Kidney tubule cell (primary cell): ENCODE measurements around the gene MAD1L1.
A peak's percentile ranks its signal among the peaks of the same experiment; 100 is the strongest.

Experiments used
- DNase-seq: peaks from one replicate; pipeline ENCODE4 v3.0.0-alpha.2; 2018; ENCODE audit warnings: low spot score

Gene MAD1L1

DNA sequence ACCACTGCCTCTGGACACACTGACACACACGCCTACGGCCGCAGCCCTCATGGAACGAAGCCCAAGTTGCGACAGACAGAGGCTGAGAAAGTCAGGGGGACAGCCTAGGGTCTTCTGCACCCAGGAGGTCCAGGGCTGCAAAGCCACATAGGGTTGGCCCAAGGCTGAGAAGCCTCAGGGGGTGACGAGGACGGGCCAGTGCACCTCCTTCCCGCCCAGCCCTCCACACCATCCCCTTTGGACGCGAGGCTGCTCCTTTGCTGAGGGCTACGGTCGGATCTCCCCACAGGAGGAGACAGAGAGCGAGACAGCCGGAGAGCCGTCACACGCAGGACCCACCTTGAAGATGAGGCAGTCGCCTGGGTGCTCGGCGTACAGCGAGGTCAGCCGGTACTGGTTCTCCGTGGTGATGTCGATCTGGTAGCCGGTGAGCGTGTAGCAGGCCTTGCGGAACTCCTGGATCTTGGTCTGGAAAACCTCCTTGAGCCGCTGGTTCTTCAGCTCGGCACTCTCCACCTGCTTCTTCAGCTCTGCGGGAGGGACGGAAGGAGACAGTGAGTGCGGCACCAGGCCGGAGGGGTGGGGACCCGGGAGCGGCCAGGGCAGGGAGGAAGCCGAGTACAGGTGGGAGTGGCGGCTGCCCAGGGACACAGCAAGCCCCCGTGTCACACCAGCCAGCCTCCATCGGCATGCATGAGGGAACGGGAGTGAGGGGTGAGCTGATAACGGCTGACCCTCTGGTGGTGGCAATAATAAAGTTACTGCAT lies 334.7 kb downstream of the MAD1L1 start:
- DNase-seq, result no peak

DNA sequence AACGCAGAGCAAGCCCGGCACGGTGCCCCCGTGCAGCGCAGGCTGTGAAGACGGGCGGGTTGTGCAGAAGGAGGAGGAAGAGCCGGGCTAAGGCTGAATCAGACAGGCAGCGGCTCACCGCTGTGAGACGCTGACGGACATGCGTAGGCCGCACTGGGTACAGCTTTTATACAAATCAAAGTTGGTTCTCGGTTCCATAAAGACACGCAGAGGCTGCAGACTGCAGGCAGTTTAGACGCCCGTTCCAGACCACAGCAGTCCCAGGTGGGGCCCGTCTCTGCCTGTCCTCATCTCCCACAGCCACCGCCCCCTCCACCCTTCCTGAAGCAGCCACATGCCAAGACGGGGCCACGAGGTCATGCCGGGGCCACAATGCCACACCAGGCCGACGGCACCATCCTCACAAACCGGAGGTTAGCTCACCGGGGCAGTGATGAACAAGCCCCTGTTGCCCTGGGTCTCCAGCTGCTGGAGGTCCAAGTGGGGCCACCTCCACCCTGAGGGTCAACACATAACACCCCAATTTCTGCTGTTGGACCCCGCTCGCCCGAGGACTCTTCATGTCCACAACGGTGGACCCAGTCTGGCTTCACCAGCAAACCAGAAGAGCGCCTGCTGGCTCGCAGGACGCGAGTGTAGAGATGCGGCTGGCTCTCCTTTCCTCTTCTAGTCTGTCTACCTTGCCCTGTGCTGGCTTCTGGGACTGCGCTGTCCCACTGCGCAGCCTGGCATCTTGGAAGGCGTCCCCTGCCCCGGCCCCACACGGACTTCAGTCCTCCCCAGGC lies 335.5 kb downstream of the MAD1L1 start:
- no peak for DNase-seq

- no peak for DNase-seq
Observed at GRCh38 chr7:1895664-1896515, 336.9 kb downstream of the MAD1L1 start.

GRCh38 chr7:1894906-1895663 lies 337.7 kb downstream of the MAD1L1 start:
- no peak for DNase-seq

GRCh38 chr7:1894313-1894900 lies 338.3 kb downstream of the MAD1L1 start:
- no peak for DNase-seq

GRCh38 chr7:1893451-1893850 lies 339.3 kb downstream of the MAD1L1 start:
- DNase-seq, result no peak

DNA sequence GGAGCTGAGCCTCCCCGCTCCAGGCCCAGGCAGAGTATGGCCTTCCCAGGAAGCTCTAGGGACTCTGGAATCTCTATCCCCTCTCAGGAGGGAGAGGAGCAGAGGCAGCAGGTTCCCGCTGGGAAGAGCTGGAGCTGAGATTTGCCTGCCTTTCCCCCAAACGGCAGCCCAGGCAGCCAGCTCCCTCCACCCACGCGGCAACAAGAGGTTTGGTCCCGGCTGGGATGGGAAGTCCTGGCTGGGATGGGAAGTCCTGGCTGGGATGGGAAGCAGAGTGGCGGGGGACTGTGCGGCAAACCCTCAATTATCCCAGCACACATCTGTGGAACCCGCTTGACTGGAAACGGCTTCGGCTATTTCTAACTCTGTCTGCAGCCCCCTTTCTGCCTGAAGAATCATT lies 339.7 kb downstream of the MAD1L1 start:
- DNase-seq, result no peak

DNA sequence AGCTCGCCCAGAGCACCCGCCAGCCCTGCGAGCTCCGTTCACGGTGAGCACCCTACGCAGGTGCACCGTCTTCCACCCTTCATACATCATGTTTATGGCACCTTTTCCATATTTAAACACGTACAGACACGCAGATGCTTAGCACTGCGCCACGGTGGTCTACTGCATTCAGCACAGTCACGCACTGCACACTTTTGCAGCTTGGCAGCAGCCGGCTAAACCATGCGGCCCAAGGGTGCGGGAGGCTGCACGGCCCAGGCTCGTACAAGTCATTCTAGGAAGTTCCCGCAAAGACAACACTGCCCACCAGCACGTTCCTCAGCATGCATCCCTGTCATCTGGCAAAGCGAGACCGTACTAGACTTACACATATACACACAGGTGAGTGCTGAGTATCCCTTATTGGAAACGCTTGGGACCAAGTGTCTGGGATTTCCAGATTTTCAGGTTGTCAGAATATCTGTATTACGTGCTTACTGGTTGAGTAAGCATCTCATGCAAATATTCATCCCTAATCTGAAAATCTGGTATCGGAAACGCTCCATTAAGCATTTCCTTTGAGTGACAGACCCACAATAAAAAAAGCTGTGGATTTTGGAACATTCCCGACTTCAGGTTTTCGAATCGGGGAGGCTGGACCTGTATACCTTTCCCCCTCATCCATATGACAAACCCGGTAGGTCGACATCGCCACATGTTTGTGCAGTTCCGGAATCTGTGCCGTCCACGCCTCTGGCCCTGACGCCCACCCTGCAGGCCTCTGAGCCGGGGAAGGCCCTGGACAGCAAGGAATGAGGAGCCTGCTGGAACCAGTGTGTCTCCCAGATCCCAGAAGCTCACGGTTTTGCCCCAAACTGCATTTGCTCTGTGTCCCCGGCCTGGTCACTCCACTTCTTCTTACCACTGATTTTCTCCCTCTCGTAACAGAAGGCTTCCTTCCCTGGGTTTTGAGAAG lies 340.5 kb downstream of the MAD1L1 start:
- no peak for DNase-seq

DNA sequence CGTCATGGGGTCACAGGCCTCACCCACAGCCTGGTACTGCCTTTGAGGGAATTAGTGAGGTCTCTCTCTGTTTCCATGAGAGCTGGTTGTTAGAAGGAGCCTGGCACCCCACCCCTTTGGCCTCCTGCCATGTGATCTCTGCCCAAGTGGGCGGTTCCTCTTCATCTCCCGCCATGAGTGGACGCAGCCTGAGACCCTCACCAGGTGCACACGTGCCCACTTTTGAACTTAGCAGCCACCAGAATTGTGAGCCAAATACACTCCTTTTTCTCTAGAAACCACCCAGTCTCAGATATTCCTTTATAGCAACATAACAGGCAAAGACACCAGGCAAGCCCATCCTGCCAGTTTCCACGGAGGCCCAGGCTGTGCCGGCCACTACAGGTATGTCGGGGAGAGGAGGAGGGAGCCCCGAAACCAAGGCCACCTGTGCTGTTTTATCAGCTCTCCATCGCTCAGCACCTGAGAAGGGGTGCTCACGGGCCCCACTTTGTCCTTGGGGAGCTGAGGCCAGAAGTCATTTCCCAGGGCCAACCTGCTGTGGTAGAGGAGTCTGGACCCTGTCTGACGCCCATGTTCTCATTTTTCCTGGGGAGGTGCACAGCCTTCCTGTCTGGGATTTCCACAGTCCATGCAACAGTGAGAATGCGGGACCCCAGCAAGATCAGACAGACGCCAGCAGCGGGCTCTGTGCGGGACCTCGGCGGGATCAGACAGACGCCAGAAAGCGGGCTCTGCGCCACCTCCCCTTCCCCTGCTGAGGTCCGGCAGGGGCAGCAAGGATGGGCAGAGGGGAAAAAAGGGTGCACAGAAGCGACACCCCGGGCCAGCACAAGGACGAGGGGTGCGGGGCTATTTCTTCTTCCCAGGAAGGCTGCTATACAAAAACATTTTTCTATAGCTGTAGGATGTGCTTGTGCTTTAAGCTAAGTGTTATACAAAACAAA lies 342.2 kb downstream of the MAD1L1 start:
- DNase-seq, result no peak

- DNase-seq, result no peak
Observed at GRCh38 chr7:1889556-1890181, 343.1 kb downstream of the MAD1L1 start.

DNA sequence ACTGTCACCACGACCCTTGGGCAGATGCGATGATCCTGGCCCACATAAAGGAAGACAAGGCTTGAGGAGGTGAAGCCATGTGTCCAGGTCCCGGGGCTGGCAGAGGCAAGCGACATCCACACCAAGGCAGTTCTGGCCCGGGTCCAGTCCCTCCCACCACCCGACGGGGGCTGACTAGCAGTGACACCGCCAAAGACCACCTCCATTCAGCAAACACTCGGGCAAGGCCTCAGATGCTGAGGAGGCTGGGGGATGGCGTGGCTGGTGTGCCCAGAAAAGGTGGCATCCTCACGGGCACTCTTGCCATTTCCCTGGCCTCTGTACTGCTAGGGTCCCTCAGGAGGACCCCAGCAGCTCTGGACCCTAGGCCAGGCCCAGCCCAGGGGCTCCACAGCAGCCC lies 343.7 kb downstream of the MAD1L1 start:
- DNase-seq, result no peak

DNA sequence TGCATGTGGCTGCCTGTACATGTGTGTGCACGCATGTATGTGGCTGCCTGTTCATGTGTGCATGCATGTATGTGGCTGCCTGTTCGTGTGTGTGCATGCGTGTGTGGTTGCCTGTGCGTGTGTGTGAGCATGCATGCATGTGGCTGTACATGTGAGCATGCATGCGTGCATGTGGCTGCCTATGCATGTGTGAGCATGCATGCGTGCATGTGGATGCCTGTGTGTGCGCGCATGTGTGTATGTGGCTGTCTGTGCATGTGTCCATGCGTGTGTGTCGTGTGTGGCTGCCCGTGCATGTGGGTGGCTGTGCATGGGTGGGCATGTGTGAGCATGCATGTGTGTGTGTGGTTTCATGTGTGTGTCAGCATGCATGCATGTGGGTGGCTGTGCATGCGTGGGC lies 344.3 kb downstream of the MAD1L1 start:
- DNase-seq, result no peak

DNA sequence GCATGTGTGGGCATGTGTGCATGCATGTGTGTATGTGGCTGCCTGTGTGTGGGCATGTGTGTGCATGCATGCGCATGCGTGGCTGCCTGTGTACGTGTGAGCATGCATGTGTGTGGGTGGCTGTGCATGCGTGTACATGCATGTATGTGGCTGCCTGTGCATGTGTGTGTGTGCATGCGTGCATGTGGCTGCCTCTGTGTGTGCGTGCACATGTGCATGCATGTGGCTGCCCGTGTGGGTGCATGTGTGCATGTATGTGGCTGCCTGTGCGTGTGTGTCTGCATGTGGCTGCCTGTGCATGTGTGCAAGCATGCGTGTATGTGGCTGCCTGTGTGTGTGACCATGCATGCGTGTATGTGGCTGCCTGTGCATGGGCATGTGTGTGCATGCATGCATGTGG lies 345.5 kb downstream of the MAD1L1 start:
- DNase-seq, result no peak

- DNase-seq, result no peak
Observed at GRCh38 chr7:1886361-1887064, 346.2 kb downstream of the MAD1L1 start.

DNA sequence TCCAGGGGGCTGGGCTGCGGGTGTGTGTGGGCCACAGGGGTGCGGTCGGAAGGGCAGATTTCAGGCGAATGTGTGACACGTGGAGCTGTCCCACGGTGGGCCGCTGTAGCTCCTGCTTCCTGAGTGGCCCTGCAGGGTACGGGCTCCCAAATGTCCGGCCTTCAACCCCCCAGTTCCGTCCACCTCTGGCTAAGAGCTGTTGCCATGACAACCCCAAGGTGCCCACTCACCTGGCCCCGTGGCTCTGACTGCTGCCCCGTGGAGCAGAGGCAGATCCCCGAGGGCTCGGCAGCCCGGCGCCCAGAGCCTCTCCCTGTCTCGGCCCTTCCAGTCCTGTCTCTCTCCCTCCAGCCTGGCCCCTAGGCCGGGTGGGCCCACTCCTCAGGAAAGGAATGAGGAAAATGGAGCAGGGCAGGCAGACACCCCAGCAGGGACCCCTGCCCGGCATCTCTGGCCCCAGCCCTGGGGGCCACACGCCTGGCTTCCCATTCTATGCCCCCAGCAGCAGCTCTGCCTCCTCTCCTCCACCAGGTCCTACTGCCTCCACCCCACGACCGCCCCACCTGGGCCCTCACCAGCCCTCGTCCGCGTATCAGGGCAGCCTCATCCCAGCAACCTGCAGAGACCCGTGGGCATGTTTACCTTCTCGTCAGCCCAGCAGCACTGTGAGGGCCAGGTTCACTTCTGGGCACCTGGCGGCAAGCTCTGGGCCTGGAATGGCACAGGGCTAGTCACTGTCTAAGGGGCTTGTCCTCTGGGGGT lies 347.1 kb downstream of the MAD1L1 start:
- DNase-seq, result no peak

DNA sequence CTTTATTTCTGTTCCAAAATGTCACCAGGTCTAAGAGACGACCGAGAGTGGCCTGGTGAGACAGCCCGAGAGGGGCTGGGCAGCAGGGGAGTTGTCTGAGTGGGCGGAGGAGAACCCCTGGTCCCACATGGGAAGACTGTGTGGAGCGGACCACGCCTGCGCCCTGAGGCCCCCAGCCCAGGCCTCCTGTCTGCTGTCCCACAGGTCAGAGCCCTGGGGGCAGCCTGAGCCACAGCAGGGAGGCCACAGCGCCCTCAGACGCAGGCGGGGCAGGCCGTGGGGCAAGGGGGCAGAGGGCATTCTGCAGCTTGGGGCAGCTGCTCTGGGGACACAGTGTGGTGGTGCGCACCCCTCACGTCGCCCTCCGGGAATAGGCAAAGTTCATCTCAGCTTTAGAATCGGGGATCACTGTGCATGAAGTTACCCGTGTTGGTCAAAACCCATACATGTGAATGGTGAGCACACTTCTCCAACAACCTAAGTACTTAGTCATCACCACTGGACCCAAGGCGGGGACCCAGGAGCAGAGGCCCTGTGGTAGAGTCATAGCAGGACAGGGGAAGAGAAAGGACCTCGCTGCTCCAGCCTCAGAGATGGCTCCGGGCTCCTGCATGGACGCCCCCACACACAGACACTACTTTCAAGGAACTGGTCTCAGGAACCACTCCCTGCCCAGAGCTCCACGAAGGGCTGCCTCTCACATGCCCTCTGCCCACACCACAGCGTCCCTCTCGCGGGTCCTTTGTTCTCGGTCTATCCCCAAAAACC lies 348.0 kb downstream of the MAD1L1 start:
- peak; percentile 19 for DNase-seq
